Neural cell (in vitro differentiated cells): ENCODE results near the gene BRINP1.

ENCODE experiments used
- CTCF ChIP-seq: fragments of 450-650 bp; IDR thresholded peaks from 2 replicates; pipeline ENCODE4 v1.5.1; 2014; ENCODE audit warnings: antibody characterized with exemption, mild to moderate bottlenecking, moderate library complexity; ENCODE audit not compliant: poor library complexity, severe bottlenecking
- POLR2AphosphoS5 ChIP-seq: IDR thresholded peaks from 2 replicates; pipeline ENCODE4 v1.6.1; 2012
- RAD21 ChIP-seq: fragments of 450-650 bp; conservative IDR thresholded peaks from 2 replicates; pipeline ENCODE4 v1.6.1; 2014; ENCODE audit warnings: antibody characterized with exemption, mild to moderate bottlenecking, moderate library complexity
- REST ChIP-seq: IDR thresholded peaks from 2 replicates; pipeline ENCODE4 v1.6.1; 2012; ENCODE audit warnings: borderline replicate concordance

- no peak for TF ChIP-seq CTCF
- TF ChIP-seq REST, result no peak
- TF ChIP-seq RAD21, result no peak
- no peak for TF ChIP-seq POLR2AphosphoS5
Measured at GRCh38 chr9:119368179-119368578, 1.1 kb downstream of the BRINP1 start.
